ENCODE results near the gene PINK1.
A peak's percentile ranks its signal among the peaks of the same experiment; 100 is the strongest.
"Not testable (repeated sequence)": the region's sequence is repeated elsewhere in the genome, so short reads cannot be mapped to it uniquely, and the experiment has no call there.

Gene PINK1

GRCh38 chr1:20633190-20634064 is at the start of gene PINK1:
TSS of gene PINK1 (plus strand) at chr1:20633458. CDS start at chr1:20633549, 91 bp downstream.
- peak; percentile 84 for DNase-seq

GRCh38 chr1:20584890-20585289 is 48.4 kb upstream of the PINK1 start:
- DNase-seq: no peak

GRCh38 chr1:20586953-20587660 is 46.2 kb upstream of the PINK1 start:
- no peak for DNase-seq

GRCh38 chr1:20587661-20588053 is 45.6 kb upstream of the PINK1 start:
- DNase-seq: no peak

GRCh38 chr1:20588634-20589225 is 44.5 kb upstream of the PINK1 start, which contains the start of gene CDA:
TSS of gene CDA (plus strand) at chr1:20589097. CDS start at chr1:20589130, 33 bp downstream.
- DNase-seq: no peak

- no peak for DNase-seq
Measured at GRCh38 chr1:20589331-20590278, 43.7 kb upstream of the PINK1 start.

- DNase-seq: no peak
Measured at GRCh38 chr1:20590306-20590777, 42.9 kb upstream of the PINK1 start.

GRCh38 chr1:20593756-20594155 is 39.5 kb upstream of the PINK1 start:
- DNase-seq: no peak

GRCh38 chr1:20594746-20595145 is 38.5 kb upstream of the PINK1 start:
- no peak for DNase-seq

- DNase-seq: no peak
Measured at GRCh38 chr1:20596106-20596505, 37.2 kb upstream of the PINK1 start.

GRCh38 chr1:20597650-20598049 is 35.6 kb upstream of the PINK1 start:
- DNase-seq: no peak

GRCh38 chr1:20600156-20600555 is 33.1 kb upstream of the PINK1 start:
- DNase-seq: no peak

GRCh38 chr1:20601129-20601825 is 32.0 kb upstream of the PINK1 start:
- DNase-seq: no peak

- DNase-seq: no peak
Measured at GRCh38 chr1:20602851-20603450, 30.3 kb upstream of the PINK1 start.

GRCh38 chr1:20603504-20604464 is 29.5 kb upstream of the PINK1 start:
- DNase-seq: no peak

- DNase-seq: no peak
Measured at GRCh38 chr1:20604678-20605077, 28.6 kb upstream of the PINK1 start.

- DNase-seq: not testable (repeated sequence)
Measured at GRCh38 chr1:20606801-20607570, 26.3 kb upstream of the PINK1 start.

GRCh38 chr1:20609541-20609940 is 23.7 kb upstream of the PINK1 start:
- DNase-seq: no peak

- DNase-seq: no peak
Measured at GRCh38 chr1:20610970-20611369, 22.3 kb upstream of the PINK1 start.
